GM12878 (cell line): ENCODE measurements around the gene NSFL1C. TPM values are rescaled to one million over a fixed set of nuclear protein-coding genes. Genes with fewer than 3 reads are reported as not detected.

Source experiments
- ATAC-seq: fragments of 200-7000 bp; cut with Tn5 transposase; 3 replicates; pipeline ENCODE4 v1.9.1; 2020; ENCODE audit warnings: mild to moderate bottlenecking, moderate library complexity
- BruUV-seq: library from RNA; stranded (reverse); fragments of 400-500 nt; replicated peaks from 2 replicates; lab custom pipeline; 2021; lab: Mats Ljungman, UMichigan
- CTCF ChIA-PET: fragments of 300-600 bp; sonication (Branson Sonifier 250); formaldehyde crosslinking; extraction: SDS; loops from one replicate; lab custom pipeline; 2021; ENCODE audit warnings: inconsistent platforms; lab: Yijun Ruan, JAX
- POLR2A ChIA-PET: fragments of 350-600 bp; formaldehyde crosslinking; extraction: SDS; loops from one replicate; lab custom pipeline; 2021; ENCODE audit warnings: inconsistent platforms; lab: Charles Lee
- RAD21 ChIA-PET: fragments of 300-600 bp; sonication (Branson Sonifier 250); formaldehyde crosslinking; loops from one replicate; lab custom pipeline; 2023; ENCODE audit warnings: antibody characterized with exemption; ENCODE audit not compliant: unreplicated experiment; lab: Charles Lee
- SMC1A ChIA-PET: fragments of 300-600 bp; sonication (Branson Sonifier 250); formaldehyde crosslinking; loops from one replicate; lab custom pipeline; 2023; ENCODE audit not compliant: unreplicated experiment, uncharacterized antibody; lab: Charles Lee
- DNase-seq: peaks from one replicate; pipeline ENCODE4 v3.0.0-alpha.2; 2011; ENCODE audit warnings: low read depth, low spot score
- FAIRE-seq: peaks from 3 replicates; lab custom pipeline; 2011; peaks lifted over from hg19 to GRCh38; lab: Jason Lieb, UNC
- H2AFZ ChIP-seq: 2 replicates; pipeline ENCODE4 v1.6.0; 2011; ENCODE audit warnings: low read depth, low read length, control low read depth; ENCODE audit not compliant: control insufficient read depth
- H3K27ac ChIP-seq: 2 replicates; pipeline ENCODE4 v1.5.1; 2011; ENCODE audit warnings: control low read depth; ENCODE audit not compliant: control insufficient read depth, insufficient read depth
- H3K27me3 ChIP-seq, 2 experiments: replicated peaks in 1 of 2; 2 replicates each; pipeline versions ENCODE4 v1.6.0 to v1.6.1; 2011; ENCODE audit warnings: low read length in 1 of 2; ENCODE audit not compliant: control insufficient read depth in 2 of 2, insufficient read depth in 2 of 2
- H3K36me3 ChIP-seq, 2 experiments: 2 replicates each; pipeline ENCODE4 v1.5.1; 2011; ENCODE audit warnings: low read length in 1 of 2; ENCODE audit not compliant: control insufficient read depth in 2 of 2, insufficient read depth in 2 of 2
- H3K4me1 ChIP-seq: 2 replicates; pipeline ENCODE4 v1.6.1; 2011; ENCODE audit warnings: mild to moderate bottlenecking, low read length, moderate library complexity, mixed read lengths; ENCODE audit not compliant: control insufficient read depth, insufficient read depth
- H3K4me2 ChIP-seq: 2 replicates; pipeline ENCODE4 v1.6.0; 2011; ENCODE audit warnings: control low read depth; ENCODE audit not compliant: control insufficient read depth, insufficient read depth
- H3K4me3 ChIP-seq: fragments of 200-600 bp; sonication (generic); 2 replicates; pipeline ENCODE4 v1.5.1; 2016
- H3K79me2 ChIP-seq: 2 replicates; pipeline ENCODE4 v1.6.0; 2011; ENCODE audit warnings: low read length; ENCODE audit not compliant: control insufficient read depth, insufficient read depth
- H3K9ac ChIP-seq: 2 replicates; pipeline ENCODE4 v1.8.0; 2011; ENCODE audit warnings: low read length, control low read depth, mixed read lengths; ENCODE audit not compliant: control insufficient read depth, insufficient read depth
- H3K9me3 ChIP-seq: replicated peaks from 3 replicates; pipeline ENCODE4 v1.5.1; 2011; ENCODE audit warnings: mild to moderate bottlenecking, low read length; ENCODE audit not compliant: control insufficient read depth, insufficient read depth
- H4K20me1 ChIP-seq: 2 replicates; pipeline ENCODE4 v1.6.0; 2011; ENCODE audit not compliant: control insufficient read depth, insufficient read depth
- FOS ChIP-seq: IDR thresholded peaks from 3 replicates; pipeline ENCODE4 v1.6.1; 2011; ENCODE audit warnings: borderline replicate concordance; ENCODE audit not compliant: insufficient read length; ENCODE audit errors: extremely low read depth
- YY1 ChIP-seq: IDR thresholded peaks from 2 replicates; pipeline ENCODE4 v1.6.1; 2011; ENCODE audit warnings: low read depth, mild to moderate bottlenecking, low read length
- WGBS: methylation state at CpG from one replicate; pipeline ENCODE4 v1.1.6; 2016; ENCODE audit warnings: low lambda C conversion rate; ENCODE audit not compliant: insufficient replicate concordance, insufficient coverage; ENCODE audit errors: missing lambda C conversion rate; 5-methylcytosine and 5-hydroxymethylcytosine counted together
- in situ Hi-C: fragments of 300-500 bp; cut with MboI; formaldehyde crosslinking; loops from 9 replicates; pipeline ENCODE4 v1.14.3; 2018; ENCODE audit warnings: mixed read lengths
- intact Hi-C: fragments of 100-400 bp; cut with micrococcal nuclease; formaldehyde crosslinking; loops from one replicate; pipeline ENCODE4 v1.14.2; 2022; ENCODE audit not compliant: unreplicated experiment
- polyA plus RNA-seq, 11 experiments: library from polyadenylated mRNA; depleted of rRNA in 4 of 11; unstranded in 6 of 11; stranded (reverse) in 5 of 11; fragments of >200 nt; fragmentation: Nextera tagmentation in 4 of 11; fragmentation: Illumina TruSeq in 1 of 11; extraction: Ambion mirVana in 4 of 11; extraction: Trizol in 1 of 11; gene quantifications; 1 replicate in 1 of 11; 2 replicates in 10 of 11; pipeline versions ENCODE4 v1.2.1 to v1.2.3, GENCODE V29; 2011 to 2016; ENCODE audit warnings: inconsistent platforms in 2 of 11, missing spikeins in 2 of 11, low read depth in 1 of 11
- total RNA-seq, 4 experiments: library from RNA; depleted of rRNA in 3 of 4; stranded (reverse); fragments of >200 nt in 3 of 4; fragmentation: Illumina TruSeq in 1 of 4; extraction: Trizol in 1 of 4; gene quantifications; 2 replicates each; pipeline versions ENCODE4 v1.2.1 to v1.2.3, GENCODE V29; 2013 to 2021
- TF ChIP-seq, protein P1 (sequence below): fragments of 450-650 bp; IDR thresholded peaks from 2 replicates; pipeline ENCODE4 v1.6.1; 2014; ENCODE audit warnings: mild to moderate bottlenecking
- TF ChIP-seq, protein P2 (sequence below): fragments of 450-650 bp; IDR thresholded peaks from 2 replicates; pipeline ENCODE4 v1.6.1; 2017; ENCODE audit warnings: mild to moderate bottlenecking
- TF ChIP-seq, protein P3 (sequence below): IDR thresholded peaks from 2 replicates; pipeline ENCODE4 v1.6.1; 2011; ENCODE audit warnings: borderline replicate concordance, low read depth, mild to moderate bottlenecking, moderate library complexity, mixed read lengths, low read length; ENCODE audit not compliant: insufficient read depth; ENCODE audit errors: extremely low read length

Gene NSFL1C
- total and polyA plus RNA-seq, 10 of the 15 experiments (the other 5 are each of a cell fraction or from before 2014, with no cell fraction given), result 21.5 to 100 (median 38.1) TPM

DNA sequence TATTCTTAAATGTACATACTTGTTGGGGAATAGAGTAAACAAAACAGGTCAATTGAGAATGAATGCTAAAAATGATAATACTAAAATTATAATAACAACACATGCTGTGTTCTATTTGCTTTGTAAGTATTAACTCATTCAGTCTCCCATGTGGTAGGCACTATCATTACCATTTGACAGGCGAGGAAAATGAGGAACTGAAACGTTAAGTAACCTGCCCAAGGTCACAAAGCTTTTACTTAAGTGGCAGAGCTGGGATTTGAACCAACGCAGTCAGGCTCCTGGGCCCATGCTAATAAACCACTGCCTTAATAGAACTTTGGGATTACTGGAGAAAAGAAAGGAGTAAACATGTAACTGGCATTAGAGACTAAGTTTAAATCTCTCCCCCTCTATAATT lies 3.8 kb downstream of the NSFL1C start (continued):
- TF ChIP-seq, protein P1, sequence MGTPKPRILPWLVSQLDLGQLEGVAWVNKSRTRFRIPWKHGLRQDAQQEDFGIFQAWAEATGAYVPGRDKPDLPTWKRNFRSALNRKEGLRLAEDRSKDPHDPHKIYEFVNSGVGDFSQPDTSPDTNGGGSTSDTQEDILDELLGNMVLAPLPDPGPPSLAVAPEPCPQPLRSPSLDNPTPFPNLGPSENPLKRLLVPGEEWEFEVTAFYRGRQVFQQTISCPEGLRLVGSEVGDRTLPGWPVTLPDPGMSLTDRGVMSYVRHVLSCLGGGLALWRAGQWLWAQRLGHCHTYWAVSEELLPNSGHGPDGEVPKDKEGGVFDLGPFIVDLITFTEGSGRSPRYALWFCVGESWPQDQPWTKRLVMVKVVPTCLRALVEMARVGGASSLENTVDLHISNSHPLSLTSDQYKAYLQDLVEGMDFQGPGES, result no peak

DNA sequence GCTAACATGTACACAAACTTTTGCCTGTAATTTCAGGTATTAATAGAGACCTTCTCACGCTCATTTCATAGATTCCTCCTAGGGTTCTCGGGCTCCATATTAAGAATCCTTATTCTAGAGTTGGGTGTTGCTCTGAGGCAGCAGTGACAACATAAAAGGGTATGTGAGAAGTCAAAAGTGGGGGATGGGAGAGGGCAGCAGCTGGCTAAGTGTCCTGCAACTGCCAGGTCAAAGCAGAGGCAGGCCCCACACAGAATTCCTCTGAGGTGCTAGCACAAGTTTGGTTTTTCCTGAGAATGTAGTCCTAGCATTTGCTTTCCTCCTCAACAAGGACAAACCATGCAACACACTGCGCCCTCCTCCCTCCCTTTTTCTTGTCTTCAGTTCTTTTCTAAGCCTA lies 4.6 kb downstream of the NSFL1C start:
- Histone ChIP-seq H3K4me1 (peaks cover 22% of the 10 kb centered on the region), H3K4me2 (no peak overlapping the region), H3K4me3 (no peak overlapping the region), H3K36me3 (peaks cover 0 to 18% of the 10 kb centered on the region in 2 experiments; a peak in 1 of 4 replicates), H4K20me1 (peaks cover 6% of the 10 kb centered on the region), H3K79me2 (peaks cover 19% of the 10 kb centered on the region), H3K27ac (no peak overlapping the region), H3K9ac (no peak overlapping the region), H2AFZ (no peak overlapping the region), H3K9me3 (no peaks in the 10 kb centered on the region), H3K27me3 (no peaks in the 10 kb centered on the region)
- POLR2A ChIA-PET, result no interaction called here
- SMC1A ChIA-PET, result interaction anchor here (1.5 to 1.8 kb wide), 2 partner anchors 23 to 41 kb away, joined by 3 to 6 read pairs; no protein-coding TSS in a partner anchor
- intact Hi-C loops, result no loop called here
- WGBS, result 93% methylated on average over 3 of the region's 3 CpGs
- RAD21 ChIA-PET, result no interaction called here
- ATAC-seq (no peak), FAIRE-seq (no peak), DNase-seq (no peak)
- in situ Hi-C loops, result no loop called here
- CTCF ChIA-PET, result interaction anchor here (1.3 to 2.1 kb wide), 2 partner anchors 41 to 42 kb away, joined by 5 to 8 read pairs; no protein-coding TSS in a partner anchor
- TF ChIP-seq, protein P2, sequence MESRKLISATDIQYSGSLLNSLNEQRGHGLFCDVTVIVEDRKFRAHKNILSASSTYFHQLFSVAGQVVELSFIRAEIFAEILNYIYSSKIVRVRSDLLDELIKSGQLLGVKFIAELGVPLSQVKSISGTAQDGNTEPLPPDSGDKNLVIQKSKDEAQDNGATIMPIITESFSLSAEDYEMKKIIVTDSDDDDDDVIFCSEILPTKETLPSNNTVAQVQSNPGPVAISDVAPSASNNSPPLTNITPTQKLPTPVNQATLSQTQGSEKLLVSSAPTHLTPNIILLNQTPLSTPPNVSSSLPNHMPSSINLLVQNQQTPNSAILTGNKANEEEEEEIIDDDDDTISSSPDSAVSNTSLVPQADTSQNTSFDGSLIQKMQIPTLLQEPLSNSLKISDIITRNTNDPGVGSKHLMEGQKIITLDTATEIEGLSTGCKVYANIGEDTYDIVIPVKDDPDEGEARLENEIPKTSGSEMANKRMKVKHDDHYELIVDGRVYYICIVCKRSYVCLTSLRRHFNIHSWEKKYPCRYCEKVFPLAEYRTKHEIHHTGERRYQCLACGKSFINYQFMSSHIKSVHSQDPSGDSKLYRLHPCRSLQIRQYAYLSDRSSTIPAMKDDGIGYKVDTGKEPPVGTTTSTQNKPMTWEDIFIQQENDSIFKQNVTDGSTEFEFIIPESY, result no peak
- TF ChIP-seq YY1 (no peak), FOS (no peak)
- TF ChIP-seq, protein P3, sequence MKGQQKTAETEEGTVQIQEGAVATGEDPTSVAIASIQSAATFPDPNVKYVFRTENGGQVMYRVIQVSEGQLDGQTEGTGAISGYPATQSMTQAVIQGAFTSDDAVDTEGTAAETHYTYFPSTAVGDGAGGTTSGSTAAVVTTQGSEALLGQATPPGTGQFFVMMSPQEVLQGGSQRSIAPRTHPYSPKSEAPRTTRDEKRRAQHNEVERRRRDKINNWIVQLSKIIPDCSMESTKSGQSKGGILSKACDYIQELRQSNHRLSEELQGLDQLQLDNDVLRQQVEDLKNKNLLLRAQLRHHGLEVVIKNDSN, result no peak
- no TSS peak for BruUV-seq
